Mesendoderm (in vitro differentiated cells): ENCODE data around the gene NPS.

Experiments
- DNase-seq: peaks from one replicate; pipeline ENCODE4 v3.0.0; 2013
- H2AK5ac ChIP-seq: 2 replicates; pipeline ENCODE4 v1.6.1; 2013; ENCODE audit warnings: low read length, inconsistent platforms
- H2BK120ac ChIP-seq: 2 replicates; pipeline ENCODE4 v1.6.1; 2013; ENCODE audit warnings: low read depth, mild to moderate bottlenecking, low read length, moderate library complexity, mixed read lengths
- H2BK15ac ChIP-seq: replicated peaks from 2 replicates; pipeline ENCODE4 v1.6.1; 2013; ENCODE audit warnings: low read depth, mild to moderate bottlenecking, moderate library complexity
- H2BK5ac ChIP-seq: 2 replicates; pipeline ENCODE4 v1.6.1; 2013; ENCODE audit warnings: low read length, inconsistent platforms
- H3K18ac ChIP-seq: 2 replicates; pipeline ENCODE4 v1.6.1; 2013; ENCODE audit warnings: mild to moderate bottlenecking, low read length, mixed read lengths
- H3K23ac ChIP-seq: one replicate; pipeline ENCODE4 v1.6.1; 2013; ENCODE audit warnings: low read length
- H3K27ac ChIP-seq: 2 replicates; pipeline ENCODE4 v1.5.1; 2013; ENCODE audit warnings: low read depth, mild to moderate bottlenecking, inconsistent platforms, low read length, moderate library complexity
- H3K27me3 ChIP-seq: 2 replicates; pipeline ENCODE4 v1.6.1; 2013; ENCODE audit warnings: low read length, control low read depth, mild to moderate bottlenecking, inconsistent platforms; ENCODE audit not compliant: insufficient read depth, poor library complexity
- H3K36me3 ChIP-seq: 2 replicates; pipeline ENCODE4 v1.6.1; 2013; ENCODE audit warnings: low read length, inconsistent platforms; ENCODE audit not compliant: control insufficient read depth, insufficient read depth
- H3K4ac ChIP-seq: one replicate; pipeline ENCODE4 v1.6.1; 2013; ENCODE audit warnings: low read depth, mild to moderate bottlenecking, low read length, moderate library complexity
- H3K4me1 ChIP-seq: 2 replicates; pipeline ENCODE4 v1.6.1; 2013; ENCODE audit warnings: low read depth, low read length, inconsistent platforms; ENCODE audit not compliant: control insufficient read depth
- H3K4me2 ChIP-seq: 2 replicates; pipeline ENCODE4 v1.6.1; 2013; ENCODE audit warnings: low read length
- H3K4me3 ChIP-seq: 2 replicates; pipeline ENCODE4 v1.5.1; 2013; ENCODE audit warnings: mild to moderate bottlenecking, low read length
- H3K56ac ChIP-seq: one replicate; pipeline ENCODE4 v1.6.1; 2013; ENCODE audit warnings: low read length
- H3K79me1 ChIP-seq: 2 replicates; pipeline ENCODE4 v1.6.1; 2013; ENCODE audit warnings: low read length, inconsistent platforms
- H3K79me2 ChIP-seq: 2 replicates; pipeline ENCODE4 v1.6.1; 2013; ENCODE audit warnings: mild to moderate bottlenecking, low read length; ENCODE audit not compliant: control insufficient read depth, insufficient read depth
- H3K9ac ChIP-seq: 2 replicates; pipeline ENCODE4 v1.6.1; 2013; ENCODE audit warnings: low read length, inconsistent platforms
- H4K5ac ChIP-seq: one replicate; pipeline ENCODE4 v1.6.1; 2013; ENCODE audit warnings: low read length
- H4K8ac ChIP-seq: one replicate; pipeline ENCODE4 v1.6.1; 2013; ENCODE audit warnings: low read depth, mild to moderate bottlenecking, control low read depth, low read length, moderate library complexity
- WGBS: extraction: QIAGEN DNeasy Blood & Tissue Kit; methylation state at CpG from one replicate; pipeline ENCODE4 v1.1.7; 2013; ENCODE audit warnings: low lambda C conversion rate, missing lambda C conversion rate; ENCODE audit not compliant: insufficient coverage; ENCODE audit errors: extremely low coverage; 5-methylcytosine and 5-hydroxymethylcytosine counted together

Gene NPS

DNA sequence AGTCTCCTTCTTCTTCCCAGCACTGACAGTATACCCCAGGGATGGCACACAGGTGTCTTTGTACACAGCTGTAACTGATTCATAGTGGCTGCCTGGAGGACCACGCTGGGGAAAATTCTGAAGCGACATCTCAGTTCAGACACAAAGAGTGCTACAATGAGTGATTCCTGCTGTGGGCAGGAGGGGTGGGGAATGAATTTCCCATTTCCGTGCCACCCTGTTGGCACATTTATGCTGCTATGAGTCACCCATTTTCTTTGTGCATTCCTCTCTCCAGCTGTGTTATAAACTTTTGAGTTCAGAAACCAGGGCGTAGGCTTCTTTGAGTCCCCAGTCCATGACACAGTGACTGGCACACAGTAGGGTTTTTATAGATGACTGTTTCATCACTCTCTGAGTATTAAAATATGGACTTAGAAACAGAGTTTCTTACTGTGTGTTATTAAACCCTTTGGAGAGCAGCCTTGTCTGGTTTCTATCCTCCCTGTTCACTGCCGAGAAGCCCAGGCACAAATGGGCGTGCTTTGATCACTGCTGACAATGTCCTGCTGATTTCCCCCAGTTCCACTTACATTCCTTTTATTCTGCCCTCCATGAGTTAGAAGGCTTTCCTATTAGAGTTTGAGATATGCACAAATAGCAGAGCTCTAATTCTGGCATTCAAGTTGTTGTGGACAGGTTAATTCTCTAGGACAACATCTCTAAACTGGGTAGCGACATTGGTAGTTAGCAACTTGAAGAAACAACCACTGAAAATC is 24.0 kb upstream of the NPS start:
- H4K8ac ChIP-seq = no peak overlapping the region
- no peak overlapping the region for H3K9ac ChIP-seq
- no peak overlapping the region for H3K4ac ChIP-seq
- no peak overlapping the region for H3K23ac ChIP-seq
- no peaks in the 10 kb centered on the region for H3K36me3 ChIP-seq
- no peak overlapping the region for H2BK120ac ChIP-seq
- H3K4me2 ChIP-seq = no peak overlapping the region
- H3K56ac ChIP-seq = no peak overlapping the region
- no peak overlapping the region for H2BK15ac ChIP-seq
- DNase-seq = no peak
- no peaks in the 10 kb centered on the region for H3K79me1 ChIP-seq
- H3K27ac ChIP-seq = no peak overlapping the region
- peaks cover 2% of the 10 kb centered on the region for H3K4me1 ChIP-seq
- H4K5ac ChIP-seq = no peak overlapping the region
- H2AK5ac ChIP-seq = no peak overlapping the region
- no peak overlapping the region for H3K18ac ChIP-seq
- no peak overlapping the region for H2BK5ac ChIP-seq
- no peaks in the 10 kb centered on the region for H3K79me2 ChIP-seq
- no peak overlapping the region for H3K4me3 ChIP-seq
- no CpG with 5 or more reads among the region's 7 CpGs for WGBS
- no peaks in the 10 kb centered on the region for H3K27me3 ChIP-seq

DNA sequence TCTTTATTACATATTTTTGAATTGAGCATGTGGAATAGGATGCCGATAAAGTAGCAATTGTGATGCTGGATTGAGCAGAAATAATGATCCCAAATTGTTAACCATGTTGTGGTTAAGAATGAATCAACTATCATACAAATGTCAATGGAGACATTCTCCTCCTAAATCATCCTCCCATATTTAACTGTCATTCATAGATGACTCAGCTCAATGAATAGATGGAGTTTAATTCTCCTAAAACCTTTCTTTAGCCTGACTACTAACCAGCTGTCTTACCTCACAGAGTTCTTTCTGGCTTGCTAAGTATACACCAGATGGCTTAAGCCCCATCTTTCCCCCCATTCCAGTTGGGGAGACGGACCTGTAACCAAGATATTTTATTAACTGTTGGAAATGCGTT is 23.4 kb upstream of the NPS start:
- H3K4me1 ChIP-seq = peaks cover 2% of the 10 kb centered on the region
- no peak overlapping the region for H3K18ac ChIP-seq
- H2AK5ac ChIP-seq = no peak overlapping the region
- no peaks in the 10 kb centered on the region for H3K36me3 ChIP-seq
- no peak overlapping the region for H2BK15ac ChIP-seq
- H3K27ac ChIP-seq = no peak overlapping the region
- H2BK5ac ChIP-seq = no peak overlapping the region
- no CpG with 5 or more reads among the region's 3 CpGs for WGBS
- no peak overlapping the region for H3K4me2 ChIP-seq
- no peak for DNase-seq
- H3K9ac ChIP-seq = no peak overlapping the region
- H3K23ac ChIP-seq = no peak overlapping the region
- H3K4ac ChIP-seq = no peak overlapping the region
- no peak overlapping the region for H2BK120ac ChIP-seq
- H4K8ac ChIP-seq = no peak overlapping the region
- no peaks in the 10 kb centered on the region for H3K79me2 ChIP-seq
- H3K56ac ChIP-seq = no peak overlapping the region
- H3K4me3 ChIP-seq = no peak overlapping the region
- H3K79me1 ChIP-seq = no peaks in the 10 kb centered on the region
- no peaks in the 10 kb centered on the region for H3K27me3 ChIP-seq
- no peak overlapping the region for H4K5ac ChIP-seq

DNA sequence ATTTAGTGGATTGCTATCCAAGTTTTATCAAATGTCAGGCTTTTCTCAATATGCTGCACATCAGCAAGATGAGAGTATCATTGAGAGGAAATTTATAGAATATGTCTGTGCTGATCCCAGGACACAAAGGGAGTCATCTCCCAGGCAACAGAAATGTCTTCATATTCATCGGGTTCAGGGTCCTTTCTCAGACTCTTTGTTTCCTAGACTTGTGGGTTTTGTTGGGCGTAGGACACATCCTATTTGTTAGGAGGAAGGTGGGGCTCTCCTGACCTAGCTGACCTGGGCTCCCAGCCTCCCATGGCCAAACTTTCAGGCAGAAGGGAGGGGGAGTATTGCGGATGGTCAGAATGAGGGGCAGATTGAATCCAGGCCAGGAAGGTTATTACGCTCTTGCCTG is 22.9 kb upstream of the NPS start:
- H3K27ac ChIP-seq = no peak overlapping the region
- no peak overlapping the region for H3K4me3 ChIP-seq

GRCh38 chr10:127527320-127527719 is 21.8 kb upstream of the NPS start:
- Histone ChIP-seq H3K4me1 (peaks cover 2% of the 10 kb centered on the region), H2BK120ac (no peak overlapping the region), H3K27me3 (no peaks in the 10 kb centered on the region), H3K56ac (no peak overlapping the region), H3K4ac (no peak overlapping the region), H2AK5ac (no peak overlapping the region), H3K79me2 (no peaks in the 10 kb centered on the region), H3K79me1 (no peaks in the 10 kb centered on the region), H2BK15ac (no peak overlapping the region), H4K8ac (no peak overlapping the region), H3K4me3 (no peak overlapping the region), H3K23ac (no peak overlapping the region), H3K18ac (no peak overlapping the region), H3K4me2 (no peak overlapping the region), H2BK5ac (no peak overlapping the region), H3K9ac (no peak overlapping the region), H3K27ac (no peak overlapping the region), H4K5ac (no peak overlapping the region), H3K36me3 (no peaks in the 10 kb centered on the region)
- no CpG with 5 or more reads among the region's 4 CpGs for WGBS
- DNase-seq = no peak

More for the DNA sequence above, 22.9 kb upstream of the NPS start:
- H2AK5ac ChIP-seq = no peak overlapping the region
- no peak overlapping the region for H2BK5ac ChIP-seq
- H3K56ac ChIP-seq = no peak overlapping the region
- no peak overlapping the region for H3K9ac ChIP-seq
- H3K79me1 ChIP-seq = no peaks in the 10 kb centered on the region
- no peaks in the 10 kb centered on the region for H3K27me3 ChIP-seq
- peaks cover 2% of the 10 kb centered on the region for H3K4me1 ChIP-seq
- no peak overlapping the region for H3K4me2 ChIP-seq
- no peak overlapping the region for H2BK120ac ChIP-seq
- no CpG with 5 or more reads among the region's 4 CpGs for WGBS
- H3K36me3 ChIP-seq = no peaks in the 10 kb centered on the region
- H3K4ac ChIP-seq = no peak overlapping the region
- no peak overlapping the region for H3K18ac ChIP-seq
- H3K23ac ChIP-seq = no peak overlapping the region
- no peak overlapping the region for H2BK15ac ChIP-seq
- no peak for DNase-seq
- no peak overlapping the region for H4K5ac ChIP-seq
- no peaks in the 10 kb centered on the region for H3K79me2 ChIP-seq
- H4K8ac ChIP-seq = no peak overlapping the region

- H3K9ac ChIP-seq = no peak overlapping the region
- no peaks in the 10 kb centered on the region for H3K79me2 ChIP-seq
- H4K8ac ChIP-seq = no peak overlapping the region
- no peak overlapping the region for H2AK5ac ChIP-seq
- H3K4me1 ChIP-seq = peaks cover 2% of the 10 kb centered on the region
- no peaks in the 10 kb centered on the region for H3K36me3 ChIP-seq
- no peaks in the 10 kb centered on the region for H3K79me1 ChIP-seq
- H3K4me2 ChIP-seq = no peak overlapping the region
- no peak overlapping the region for H3K23ac ChIP-seq
- no peak overlapping the region for H2BK5ac ChIP-seq
- peak; percentile 7 for DNase-seq
- no peak overlapping the region for H3K18ac ChIP-seq
- H3K27ac ChIP-seq = no peak overlapping the region
- no peak overlapping the region for H4K5ac ChIP-seq
- H3K27me3 ChIP-seq = no peaks in the 10 kb centered on the region
- WGBS = no CpG with 5 or more reads among the region's 8 CpGs
- no peak overlapping the region for H2BK15ac ChIP-seq
- H3K56ac ChIP-seq = no peak overlapping the region
- H2BK120ac ChIP-seq = no peak overlapping the region
- no peak overlapping the region for H3K4ac ChIP-seq
- no peak overlapping the region for H3K4me3 ChIP-seq
Observed at GRCh38 chr10:127527891-127528290, 21.2 kb upstream of the NPS start.

- Histone ChIP-seq H3K36me3 (no peaks in the 10 kb centered on the region), H3K27me3 (no peaks in the 10 kb centered on the region), H3K4ac (no peak overlapping the region), H2BK15ac (no peak overlapping the region), H3K56ac (no peak overlapping the region), H3K4me2 (no peak overlapping the region), H3K4me3 (no peak overlapping the region), H3K18ac (no peak overlapping the region), H2AK5ac (no peak overlapping the region), H3K23ac (no peak overlapping the region), H3K4me1 (peaks cover 2% of the 10 kb centered on the region), H4K5ac (no peak overlapping the region), H4K8ac (no peak overlapping the region), H3K9ac (no peak overlapping the region), H3K27ac (no peak overlapping the region), H2BK5ac (no peak overlapping the region), H3K79me2 (no peaks in the 10 kb centered on the region), H3K79me1 (no peaks in the 10 kb centered on the region), H2BK120ac (no peak overlapping the region)
- no CpG with 5 or more reads among the region's 6 CpGs for WGBS
- no peak for DNase-seq
Observed at GRCh38 chr10:127532193-127532592, 16.9 kb upstream of the NPS start.
